Smooth muscle cell (in vitro differentiated cells): ENCODE results near the gene EFHC2. TPM values are rescaled to one million over a fixed set of nuclear protein-coding genes. Genes with fewer than 3 reads are reported as not detected.

Experiments
- DNase-seq: peaks from one replicate; lab custom pipeline; 2025; ENCODE audit not compliant: unreplicated experiment; lab: John Stamatoyannopoulos, UW
- H2AFZ ChIP-seq: fragments of 200-600 bp; sonication (generic); 2 replicates; pipeline ENCODE4 v1.6.0; 2016; ENCODE audit warnings: antibody characterized with exemption, low read depth, mild to moderate bottlenecking
- H3F3A ChIP-seq: fragments of 200-600 bp; sonication (generic); 2 replicates; pipeline ENCODE4 v1.6.0; 2017; ENCODE audit warnings: antibody characterized with exemption, low read depth
- H3K27ac ChIP-seq: fragments of 200-600 bp; sonication (generic); 2 replicates; pipeline ENCODE4 v1.5.1; 2016; ENCODE audit warnings: low read depth, mild to moderate bottlenecking
- H3K27me3 ChIP-seq: fragments of 200-600 bp; sonication (generic); 2 replicates; pipeline ENCODE4 v1.6.1; 2016; ENCODE audit warnings: low read depth, mild to moderate bottlenecking
- H3K36me3 ChIP-seq: fragments of 200-600 bp; sonication (generic); 2 replicates; pipeline ENCODE4 v1.5.1; 2016; ENCODE audit warnings: low read depth
- H3K4me1 ChIP-seq: fragments of 200-600 bp; sonication (generic); 2 replicates; pipeline ENCODE4 v1.5.1; 2016; ENCODE audit warnings: low read depth
- H3K4me2 ChIP-seq: fragments of 200-600 bp; sonication (generic); 2 replicates; pipeline ENCODE4 v1.6.0; 2016; ENCODE audit warnings: mild to moderate bottlenecking
- H3K4me3 ChIP-seq: fragments of 200-600 bp; sonication (generic); 2 replicates; pipeline ENCODE4 v1.5.1; 2016; ENCODE audit warnings: mild to moderate bottlenecking
- H3K79me2 ChIP-seq: fragments of 200-600 bp; sonication (generic); 2 replicates; pipeline ENCODE4 v1.6.0; 2016; ENCODE audit warnings: low read depth, mild to moderate bottlenecking
- H3K9ac ChIP-seq: fragments of 200-600 bp; sonication (generic); 2 replicates; pipeline ENCODE4 v1.6.0; 2016; ENCODE audit warnings: low read depth
- H3K9me3 ChIP-seq: fragments of 200-600 bp; sonication (generic); replicated peaks from 2 replicates; pipeline ENCODE4 v1.5.1; 2016; ENCODE audit warnings: low read depth
- H4K20me1 ChIP-seq: fragments of 200-600 bp; sonication (generic); 2 replicates; pipeline ENCODE4 v1.6.0; 2016; ENCODE audit warnings: low read depth
- CTCF ChIP-seq: fragments of 200-600 bp; sonication (generic); IDR thresholded peaks from 2 replicates; pipeline ENCODE4 v1.5.1; 2017; ENCODE audit warnings: borderline replicate concordance, mild to moderate bottlenecking, antibody characterized with exemption; ENCODE audit not compliant: insufficient read depth, poor library complexity, severe bottlenecking
- WGBS: methylation state at CpG from one replicate; pipeline ENCODE4 v1.1.7; 2016; ENCODE audit warnings: low lambda C conversion rate; 5-methylcytosine and 5-hydroxymethylcytosine counted together
- polyA plus RNA-seq: library from polyadenylated mRNA; unstranded; fragments of >200 nt; fragmentation: Nextera tagmentation; extraction: Ambion mirVana; gene quantifications from 2 replicates; pipeline ENCODE4 v1.2.1, GENCODE V29; 2016
- total RNA-seq: library from RNA; depleted of rRNA; stranded (reverse); fragments of >200 nt; gene quantifications from 2 replicates; pipeline ENCODE4 v1.2.3, GENCODE V29; 2014

Gene EFHC2
- total and polyA plus RNA-seq, 2 experiments from 2014 or later, result 2.3 to 3.5 TPM

- Histone ChIP-seq H3K9me3 (peaks cover 3% of the 10 kb centered on the region), H3K4me2 (no peak overlapping the region), H3K4me3 (no peak overlapping the region), H3K4me1 (no peaks in the 10 kb centered on the region), H3F3A (no peaks in the 10 kb centered on the region), H4K20me1 (no peaks in the 10 kb centered on the region), H3K27ac (no peak overlapping the region), H3K27me3 (no peaks in the 10 kb centered on the region), H3K79me2 (no peaks in the 10 kb centered on the region), H3K36me3 (no peaks in the 10 kb centered on the region), H3K9ac (no peak overlapping the region), H2AFZ (no peak overlapping the region)
- no peak for TF ChIP-seq CTCF
- no peak for DNase-seq
- WGBS, result 58% methylated on average over 3 of the region's 3 CpGs
Observed at GRCh38 chrX:44330227-44330626, 13.2 kb downstream of the EFHC2 start.

GRCh38 chrX:44319550-44319949, 23.9 kb downstream of the EFHC2 start:
- Histone ChIP-seq H3K79me2 (no peaks in the 10 kb centered on the region), H2AFZ (no peak overlapping the region), H3K4me1 (no peaks in the 10 kb centered on the region)

DNA sequence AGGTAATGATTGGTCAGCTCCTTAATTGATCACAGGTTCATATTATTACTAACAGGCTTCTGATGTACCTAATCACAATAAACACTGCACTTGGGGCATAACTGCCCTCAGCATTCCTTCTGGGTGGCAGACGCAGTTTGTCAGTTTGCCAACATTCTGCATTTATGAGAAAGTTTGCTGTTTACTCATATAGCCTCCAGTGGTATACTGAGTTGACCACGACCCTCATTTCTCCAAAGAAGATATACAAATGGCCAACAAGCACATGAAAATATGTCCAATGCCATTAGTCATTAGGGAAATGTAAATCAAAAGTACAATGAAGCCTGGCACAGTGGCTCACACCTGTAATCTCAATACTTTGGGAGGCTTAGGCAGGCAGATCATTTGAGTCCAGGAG, 26.3 kb downstream of the EFHC2 start:
- DNase-seq, result no peak
- Histone ChIP-seq H3F3A (no peaks in the 10 kb centered on the region), H3K79me2 (no peaks in the 10 kb centered on the region), H3K27ac (no peak overlapping the region), H4K20me1 (no peaks in the 10 kb centered on the region), H3K36me3 (no peaks in the 10 kb centered on the region), H3K4me2 (no peak overlapping the region), H3K27me3 (no peaks in the 10 kb centered on the region), H3K4me3 (no peak overlapping the region), H3K9ac (no peak overlapping the region), H3K9me3 (no peaks in the 10 kb centered on the region), H2AFZ (no peak overlapping the region), H3K4me1 (no peaks in the 10 kb centered on the region)
- WGBS, result 77% methylated on average over 2 of the region's 2 CpGs
- no peak for TF ChIP-seq CTCF

More at GRCh38 chrX:44319550-44319949, 23.9 kb downstream of the EFHC2 start:
- Histone ChIP-seq H3K9ac (no peak overlapping the region), H3K36me3 (no peaks in the 10 kb centered on the region), H3K27ac (no peak overlapping the region), H4K20me1 (no peaks in the 10 kb centered on the region), H3K27me3 (no peaks in the 10 kb centered on the region), H3K4me2 (no peak overlapping the region), H3K4me3 (no peak overlapping the region), H3K9me3 (no peaks in the 10 kb centered on the region), H3F3A (no peaks in the 10 kb centered on the region)
- TF ChIP-seq CTCF, result no peak
- 95% methylated on average over 1 of the region's 1 CpG for WGBS
- DNase-seq, result no peak

GRCh38 chrX:44314808-44315207, 28.7 kb downstream of the EFHC2 start:
- Histone ChIP-seq H4K20me1 (no peaks in the 10 kb centered on the region), H2AFZ (no peak overlapping the region), H3K79me2 (no peaks in the 10 kb centered on the region), H3K4me3 (no peak overlapping the region), H3K9ac (no peak overlapping the region), H3K27me3 (no peaks in the 10 kb centered on the region), H3K9me3 (no peaks in the 10 kb centered on the region), H3K4me2 (no peak overlapping the region), H3F3A (no peaks in the 10 kb centered on the region), H3K36me3 (no peaks in the 10 kb centered on the region), H3K27ac (no peak overlapping the region), H3K4me1 (no peaks in the 10 kb centered on the region)
- TF ChIP-seq CTCF, result no peak
- 82% methylated on average over 5 of the region's 5 CpGs for WGBS
- no peak for DNase-seq
